GM13976 (cell line): ENCODE measurements around the gene DOHH.

ENCODE experiments used
- DNase-seq: peaks from one replicate; pipeline ENCODE4 v3.0.0; 2012; ENCODE audit warnings: low spot score
- in situ Hi-C: fragments of 300-500 bp; cut with MboI; formaldehyde crosslinking; loops from one replicate; pipeline ENCODE4 v1.12.0; 2022; ENCODE audit warnings: low sequenced_read_pairs, mixed read lengths, inconsistent platforms; ENCODE audit not compliant: unreplicated experiment
- TF ChIP-seq, protein P1 (sequence below): IDR thresholded peaks from 2 replicates; pipeline ENCODE4 v1.5.1; 2012; ENCODE audit warnings: borderline replicate concordance, mild to moderate bottlenecking; ENCODE audit not compliant: insufficient read depth; ENCODE audit errors: extremely low read depth, missing control alignments, control extremely low read depth

DOHH gene

DNA sequence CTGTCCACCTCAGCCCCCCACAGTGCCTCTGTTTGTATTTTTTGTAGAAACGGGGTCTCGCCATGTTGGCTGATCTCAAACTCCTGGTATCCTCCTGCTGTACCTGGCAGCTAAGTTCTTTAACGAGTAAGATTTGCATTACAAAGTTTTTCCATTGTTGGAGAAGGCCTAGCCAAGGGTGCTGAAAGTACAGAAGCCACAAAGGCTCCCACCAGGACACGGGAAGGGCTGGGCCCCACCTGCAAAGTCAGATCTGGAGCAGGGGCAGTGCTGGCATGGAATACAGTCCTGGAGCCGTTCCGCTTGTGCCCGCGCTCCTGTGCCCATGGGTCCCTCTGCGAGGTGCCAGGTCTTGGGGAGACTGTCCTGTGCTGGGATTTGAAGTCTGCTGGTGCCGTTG is 17.8 kb upstream of the DOHH start:
- DNase-seq: no peak
- TF ChIP-seq, protein P1, sequence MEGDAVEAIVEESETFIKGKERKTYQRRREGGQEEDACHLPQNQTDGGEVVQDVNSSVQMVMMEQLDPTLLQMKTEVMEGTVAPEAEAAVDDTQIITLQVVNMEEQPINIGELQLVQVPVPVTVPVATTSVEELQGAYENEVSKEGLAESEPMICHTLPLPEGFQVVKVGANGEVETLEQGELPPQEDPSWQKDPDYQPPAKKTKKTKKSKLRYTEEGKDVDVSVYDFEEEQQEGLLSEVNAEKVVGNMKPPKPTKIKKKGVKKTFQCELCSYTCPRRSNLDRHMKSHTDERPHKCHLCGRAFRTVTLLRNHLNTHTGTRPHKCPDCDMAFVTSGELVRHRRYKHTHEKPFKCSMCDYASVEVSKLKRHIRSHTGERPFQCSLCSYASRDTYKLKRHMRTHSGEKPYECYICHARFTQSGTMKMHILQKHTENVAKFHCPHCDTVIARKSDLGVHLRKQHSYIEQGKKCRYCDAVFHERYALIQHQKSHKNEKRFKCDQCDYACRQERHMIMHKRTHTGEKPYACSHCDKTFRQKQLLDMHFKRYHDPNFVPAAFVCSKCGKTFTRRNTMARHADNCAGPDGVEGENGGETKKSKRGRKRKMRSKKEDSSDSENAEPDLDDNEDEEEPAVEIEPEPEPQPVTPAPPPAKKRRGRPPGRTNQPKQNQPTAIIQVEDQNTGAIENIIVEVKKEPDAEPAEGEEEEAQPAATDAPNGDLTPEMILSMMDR: no peak
- in situ Hi-C loops: no loop called here

DNA sequence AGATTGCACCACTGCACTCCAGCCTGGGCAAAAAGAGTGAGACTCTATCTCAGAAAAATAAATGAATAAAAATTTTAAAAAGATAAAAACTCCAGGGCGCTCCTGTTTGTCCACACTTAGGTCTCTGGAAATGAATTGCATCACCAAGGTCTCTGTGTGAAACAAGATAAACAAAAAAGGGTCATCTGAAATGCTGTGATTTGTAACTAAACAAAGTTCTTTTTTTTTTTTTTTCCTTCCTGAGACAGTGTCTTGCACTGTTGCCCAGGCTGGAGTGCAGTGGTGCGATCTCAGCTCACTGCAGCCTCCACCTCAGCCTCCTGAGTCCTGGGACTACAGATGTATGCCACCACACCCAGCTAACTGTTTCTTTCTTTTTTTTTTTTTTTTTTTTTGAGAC is 17.2 kb upstream of the DOHH start:
- in situ Hi-C loops: no loop called here
- DNase-seq: no peak
- TF ChIP-seq, protein P1: no peak

DNA sequence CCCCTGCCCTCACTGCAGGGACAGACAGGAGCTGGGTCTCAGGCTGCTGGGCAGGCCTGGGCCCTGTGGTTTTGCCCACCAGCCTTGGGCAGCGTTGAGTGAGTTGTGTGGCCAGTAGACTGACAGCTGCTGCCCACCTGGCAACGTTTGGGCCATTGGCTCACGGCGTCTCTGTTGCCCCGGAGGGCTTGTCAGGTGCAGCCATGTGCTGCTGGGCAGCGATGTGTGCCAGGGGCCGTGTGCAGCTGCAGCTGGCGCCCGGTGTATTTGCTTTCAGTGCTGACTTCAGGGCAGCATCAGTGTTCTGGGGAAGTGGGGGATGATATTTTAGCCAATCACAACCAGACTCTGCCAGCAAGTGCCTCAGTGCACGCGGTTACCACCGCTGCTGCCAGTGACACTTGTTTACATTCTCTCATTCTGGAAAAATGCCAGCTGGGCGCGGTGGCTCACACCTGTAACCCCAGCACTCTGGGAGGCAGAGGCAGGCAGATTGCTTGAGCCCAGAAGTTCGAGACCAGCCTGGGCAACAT is 16.3 kb upstream of the DOHH start:
- TF ChIP-seq, protein P1: no peak
- in situ Hi-C loops: no loop called here
- DNase-seq: no peak

GRCh38 chr19:3515891-3516422 is 15.5 kb upstream of the DOHH start:
- in situ Hi-C loops: no loop called here
- TF ChIP-seq, protein P1: no peak
- DNase-seq: no peak

GRCh38 chr19:3514930-3515329 is 14.5 kb upstream of the DOHH start:
- DNase-seq: no peak
- in situ Hi-C loops: no loop called here
- TF ChIP-seq, protein P1: no peak

- in situ Hi-C loops: no loop called here
- no peak for DNase-seq
- TF ChIP-seq, protein P1: no peak
Observed at GRCh38 chr19:3513229-3514140, 13.0 kb upstream of the DOHH start.
